Limb (tissue), 2 donors: ENCODE measurements around the gene FAM83F.
A peak's percentile ranks its signal among the peaks of the same experiment; 100 is the strongest.

Experiments used
- DNase-seq, 2 donors: peaks; one replicate each; pipeline ENCODE4 v3.0.0-alpha.2; 2016; ENCODE audit errors: extremely low spot score in 2 of 2

FAM83F gene

DNA sequence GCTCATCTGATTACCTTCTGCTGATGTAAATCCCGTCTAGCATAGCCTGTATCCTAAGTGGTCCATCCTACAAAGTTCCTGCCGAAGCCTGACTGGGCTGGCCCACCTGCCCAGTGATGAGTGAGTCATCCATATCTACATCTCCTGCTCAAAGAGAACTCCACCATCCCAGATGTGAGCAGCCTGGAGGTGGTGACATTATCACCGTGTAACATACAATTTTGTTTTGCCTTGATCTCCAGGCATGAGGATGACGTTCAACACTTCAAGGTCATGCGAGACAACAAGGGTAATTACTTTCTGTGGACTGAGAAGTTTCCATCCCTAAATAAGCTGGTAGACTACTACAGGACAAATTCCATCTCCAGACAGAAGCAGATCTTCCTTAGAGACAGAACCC lies 29.0 kb upstream of the FAM83F start:
- no peak for DNase-seq

DNA sequence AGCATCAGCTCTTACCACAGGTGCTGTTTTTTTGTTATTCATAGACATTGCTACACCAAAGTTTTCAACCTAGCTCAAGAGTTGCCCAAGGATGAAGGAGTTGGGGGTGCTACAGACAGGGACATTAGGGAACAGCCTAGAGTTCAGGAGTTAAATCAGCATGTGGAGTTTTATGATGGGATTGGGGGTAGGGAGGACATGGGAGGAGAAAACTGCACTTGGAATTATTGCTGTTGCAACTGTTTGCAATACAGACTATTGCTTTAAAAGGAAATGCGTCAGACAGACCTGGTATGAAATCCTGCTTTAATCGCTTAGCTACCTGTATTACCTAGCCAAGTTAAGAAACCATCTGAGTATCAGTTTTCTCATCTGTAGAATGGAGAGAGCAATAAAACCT lies 28.3 kb upstream of the FAM83F start:
- DNase-seq, result no peak

DNA sequence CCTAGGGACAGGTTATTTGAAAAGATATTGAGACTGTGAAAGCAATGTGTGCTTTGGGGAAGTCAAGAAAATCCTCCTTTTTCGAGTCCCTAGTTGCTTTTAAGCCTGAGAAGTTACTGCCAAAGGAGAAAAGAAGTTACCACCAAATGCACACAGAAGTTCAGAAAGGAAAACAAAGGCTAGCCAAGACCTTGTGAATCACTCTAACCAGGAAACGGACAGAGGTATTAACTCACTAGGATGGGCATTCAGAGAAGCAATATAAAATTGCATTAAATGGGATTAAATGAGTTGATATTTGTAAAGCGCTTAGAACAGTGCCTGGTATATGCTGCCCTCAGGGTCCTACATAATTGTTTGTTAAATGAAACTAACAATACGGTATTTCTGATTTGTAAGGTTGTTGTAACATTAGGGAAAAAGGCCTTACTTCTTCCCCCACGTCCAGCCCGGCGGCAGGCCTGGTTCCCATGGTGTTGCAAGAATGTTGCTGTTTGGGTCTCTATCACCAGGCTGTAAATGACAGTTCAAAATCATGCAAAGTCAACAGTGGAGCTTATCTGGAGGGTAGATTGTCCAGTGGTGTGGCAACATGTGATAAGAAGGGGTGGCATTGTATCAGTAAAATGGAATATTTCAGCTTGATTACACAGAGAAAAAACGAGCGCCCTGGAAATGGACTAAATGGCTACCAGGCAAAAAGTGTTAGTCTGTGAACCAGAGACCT lies 27.5 kb upstream of the FAM83F start:
- no peak for DNase-seq

DNA sequence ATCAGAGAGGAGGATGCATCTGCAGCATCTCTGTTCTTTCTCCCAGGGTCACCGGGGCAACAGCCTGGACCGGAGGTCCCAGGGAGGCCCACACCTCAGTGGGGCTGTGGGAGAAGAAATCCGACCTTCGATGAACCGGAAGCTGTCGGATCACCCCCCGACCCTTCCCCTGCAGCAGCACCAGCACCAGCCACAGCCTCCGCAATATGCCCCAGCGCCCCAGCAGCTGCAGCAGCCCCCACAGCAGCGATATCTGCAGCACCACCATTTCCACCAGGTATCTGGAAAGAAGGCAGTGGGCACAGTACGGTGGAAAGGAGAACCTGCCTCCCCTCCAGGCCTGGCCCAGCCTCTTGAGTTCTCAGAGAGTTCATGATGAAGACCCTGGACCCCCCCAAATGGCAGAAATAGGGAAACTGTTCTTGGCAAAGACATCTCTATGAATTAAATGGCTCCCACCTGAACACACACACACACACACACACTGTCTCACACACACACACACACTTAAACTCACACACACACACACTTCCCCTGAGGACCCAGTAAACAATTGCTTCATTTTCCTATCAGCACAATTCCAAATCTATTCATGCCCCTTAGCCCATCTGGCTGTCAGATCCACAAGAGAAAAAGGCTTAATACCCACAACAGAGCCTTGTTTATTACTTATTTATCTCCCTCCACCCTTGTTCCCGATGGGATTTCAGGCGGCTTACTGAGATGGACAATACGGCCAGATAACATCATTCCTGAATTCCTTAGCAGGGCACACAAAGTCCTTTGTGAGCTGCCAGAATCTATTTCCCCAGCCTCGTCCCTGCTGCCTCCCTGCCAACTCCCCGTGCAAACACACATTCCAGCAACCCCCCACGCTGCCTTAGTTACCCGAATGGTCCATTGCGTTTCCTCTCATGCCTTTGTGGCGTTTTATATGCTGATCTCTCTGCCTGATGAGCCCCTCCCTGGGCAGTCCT lies 26.5 kb upstream of the FAM83F start:
- peak in 1 of 2 donors; percentile 44 for DNase-seq

DNA sequence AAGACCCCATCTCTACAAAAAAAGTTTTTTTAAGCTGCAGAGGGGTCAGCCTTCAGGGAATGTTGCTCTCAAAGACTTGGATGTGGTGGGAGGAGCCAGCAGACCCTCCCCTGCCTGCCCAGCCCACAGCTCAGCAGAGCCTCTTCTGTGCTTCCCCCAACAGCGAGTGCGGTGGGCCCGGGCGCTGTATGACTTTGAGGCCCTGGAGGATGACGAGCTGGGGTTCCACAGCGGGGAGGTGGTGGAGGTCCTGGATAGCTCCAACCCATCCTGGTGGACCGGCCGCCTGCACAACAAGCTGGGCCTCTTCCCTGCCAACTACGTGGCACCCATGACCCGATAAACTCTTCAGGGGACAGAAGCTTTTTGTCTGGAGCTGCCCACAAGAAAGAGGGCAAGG lies 24.0 kb upstream of the FAM83F start:
- no peak for DNase-seq

DNA sequence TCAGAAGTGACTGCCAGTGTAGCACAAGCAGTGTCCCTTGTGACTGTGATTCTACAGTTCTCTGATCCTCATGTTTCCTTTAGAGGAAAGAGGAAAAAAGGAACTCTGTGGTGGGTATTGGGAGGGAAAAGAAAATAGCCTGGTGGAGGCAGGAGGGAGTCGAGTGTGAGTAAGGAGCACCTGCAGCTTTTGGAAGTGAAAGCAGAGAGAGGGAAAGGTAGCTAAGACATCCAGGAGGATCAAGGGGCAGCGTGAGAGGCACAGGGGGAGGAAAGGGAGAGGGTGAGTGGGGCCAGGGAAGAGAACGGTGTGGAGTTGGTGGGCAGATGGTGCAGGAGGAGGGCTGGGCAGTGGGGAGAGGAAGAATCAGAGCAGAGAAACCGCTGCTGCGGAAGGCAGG lies 22.1 kb upstream of the FAM83F start:
- no peak for DNase-seq

DNA sequence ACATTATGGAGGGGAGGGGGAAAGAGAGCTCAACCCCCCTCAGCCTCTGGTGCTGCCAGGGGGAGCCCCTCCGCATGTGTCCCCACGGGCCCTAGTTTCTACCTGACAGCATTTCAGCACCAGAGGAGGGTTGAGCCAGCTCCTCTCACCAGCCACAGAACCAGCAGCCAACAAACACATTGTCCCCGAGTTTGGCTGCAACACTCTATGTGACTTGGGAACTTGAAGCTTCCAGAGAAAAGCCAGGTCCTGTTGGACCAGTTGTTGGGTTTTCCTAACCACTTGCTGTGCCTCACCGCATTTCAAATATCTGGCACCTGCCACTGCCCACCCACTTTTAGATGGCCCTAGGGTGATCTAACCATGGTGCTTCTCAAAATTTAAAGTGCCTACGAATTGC lies 21.1 kb upstream of the FAM83F start:
- no peak for DNase-seq

DNA sequence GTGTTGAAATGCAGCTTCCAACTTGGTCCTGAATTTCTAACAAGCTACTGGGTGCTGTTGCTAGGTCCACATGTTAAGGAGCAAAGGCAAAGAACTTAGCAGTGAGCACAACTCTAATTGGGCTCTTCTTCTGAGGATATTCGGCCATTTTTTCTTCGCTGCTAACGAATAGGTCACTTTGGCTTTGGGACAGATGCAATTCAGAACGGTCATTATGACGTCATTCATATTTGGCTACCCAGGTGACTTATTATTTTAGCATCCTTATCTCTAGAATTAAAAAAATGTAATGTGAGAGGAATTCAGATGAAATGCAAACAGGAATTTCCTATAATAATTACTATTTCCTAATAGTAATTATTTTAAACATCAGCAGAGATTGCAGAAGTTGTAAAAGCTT lies 20.7 kb upstream of the FAM83F start:
- no peak for DNase-seq

DNA sequence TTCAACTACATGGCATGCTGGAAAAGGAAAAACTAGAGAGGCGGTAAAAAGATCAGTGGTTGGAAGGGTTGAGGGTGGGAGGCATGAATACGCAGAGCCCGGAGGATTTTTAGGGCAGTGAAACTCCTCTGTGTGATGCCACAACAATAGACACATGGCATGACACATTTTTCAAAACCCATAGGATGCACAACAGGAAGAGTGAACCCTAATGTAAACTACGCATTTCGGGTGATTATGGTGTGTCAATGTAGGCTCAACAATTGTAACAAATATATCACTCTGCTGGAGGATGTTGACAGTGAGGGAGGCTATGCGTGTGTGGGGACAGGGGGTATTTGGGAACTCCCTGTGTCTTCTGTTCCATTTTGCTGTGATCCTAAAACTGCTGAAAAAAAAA lies 15.7 kb upstream of the FAM83F start:
- DNase-seq, result no peak

DNA sequence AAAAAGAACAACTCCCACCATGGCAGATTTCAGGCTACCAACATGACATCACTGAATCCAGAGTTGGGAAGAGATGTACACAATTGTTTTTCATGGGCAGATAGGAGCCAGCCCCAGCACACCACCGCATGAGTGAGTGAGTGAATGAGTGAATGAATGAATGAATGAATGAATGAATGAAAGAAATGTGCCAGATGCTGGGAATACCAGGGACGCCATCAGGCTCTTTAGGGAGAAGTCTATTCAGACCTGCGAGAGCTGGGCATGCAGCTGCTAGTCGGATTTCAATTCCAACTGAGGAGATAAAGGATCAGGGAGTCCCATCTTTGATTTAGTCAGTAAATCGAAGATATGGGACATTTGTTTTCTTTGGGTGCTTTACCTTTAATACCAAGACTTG lies 15.3 kb upstream of the FAM83F start:
- DNase-seq, result no peak

DNA sequence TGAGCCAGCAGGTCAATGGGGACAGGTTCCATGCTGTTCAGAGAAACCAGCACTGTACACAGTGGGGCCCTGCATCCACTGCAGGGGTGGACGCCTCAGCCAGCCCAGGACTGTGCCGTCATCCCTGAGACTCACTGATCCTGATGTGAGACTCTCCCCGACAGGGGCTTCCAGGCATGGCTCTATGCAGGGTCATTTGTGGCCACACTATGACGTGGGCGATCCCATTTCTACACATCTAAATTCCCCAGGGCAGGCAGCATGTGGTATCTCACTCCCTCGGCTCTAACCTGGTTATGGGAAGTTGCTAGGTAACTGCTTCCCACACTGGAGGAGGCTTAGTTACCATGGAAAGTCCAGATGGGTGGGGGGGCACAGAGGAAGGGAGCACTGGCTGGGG lies 14.2 kb upstream of the FAM83F start:
- DNase-seq, result no peak

DNA sequence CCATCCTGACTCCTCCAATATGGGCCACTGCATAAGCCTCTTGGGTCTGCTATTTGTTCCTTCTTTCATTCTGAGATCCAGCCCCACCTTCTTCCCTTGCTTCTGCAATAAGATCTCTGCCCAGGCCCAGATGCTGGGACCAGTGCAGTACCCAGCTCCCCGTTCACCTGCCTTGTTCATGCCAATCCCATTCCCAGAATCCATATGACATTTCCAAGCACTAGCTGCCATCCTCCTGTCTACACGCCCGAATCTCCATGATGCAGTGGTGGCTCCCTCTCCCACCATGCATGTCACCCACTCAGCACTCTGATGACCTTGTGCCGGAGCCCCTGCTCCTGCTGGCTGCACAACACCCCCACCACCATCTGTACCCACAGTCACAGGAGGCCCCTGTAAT lies 11.4 kb upstream of the FAM83F start:
- no peak for DNase-seq

DNA sequence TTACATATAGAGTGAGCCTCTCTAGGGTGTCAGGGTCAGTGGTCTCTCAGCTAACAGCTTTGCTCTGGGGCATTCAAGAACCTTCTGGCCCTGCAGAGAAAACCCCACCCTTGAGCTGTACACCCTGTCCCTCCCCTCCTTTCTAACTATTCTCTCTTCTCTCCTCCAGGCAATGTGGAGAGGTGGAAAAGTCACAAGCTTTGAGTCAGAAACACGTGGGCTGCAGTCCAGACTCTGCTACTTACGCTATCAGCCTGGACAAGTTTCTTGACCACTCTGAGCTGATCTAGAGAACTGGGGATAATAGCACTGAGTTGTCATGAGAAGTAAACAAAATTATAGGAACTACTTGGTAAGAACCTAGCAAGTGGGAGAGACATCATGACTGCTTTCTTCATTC lies 10.7 kb upstream of the FAM83F start:
- no peak for DNase-seq

DNA sequence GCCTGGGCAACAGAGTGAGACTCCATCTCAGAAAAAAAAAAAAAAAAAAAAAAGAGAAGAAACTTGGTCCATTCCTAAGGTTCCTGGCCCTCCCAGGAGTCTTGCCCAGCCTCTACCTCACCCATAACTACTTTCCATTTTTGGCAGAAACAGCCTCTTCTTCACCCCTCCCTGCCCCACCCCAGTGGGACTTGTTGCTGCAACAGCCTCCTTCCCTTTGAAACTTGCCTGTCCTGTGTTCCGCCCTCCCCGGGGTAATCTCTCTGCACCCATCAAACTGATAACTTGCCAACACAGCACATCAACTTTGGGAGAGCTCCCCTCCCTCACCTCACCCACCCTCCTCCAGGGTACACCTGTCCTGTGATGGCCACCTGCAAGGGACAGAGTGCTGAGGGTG lies 10.0 kb upstream of the FAM83F start:
- no peak for DNase-seq

DNA sequence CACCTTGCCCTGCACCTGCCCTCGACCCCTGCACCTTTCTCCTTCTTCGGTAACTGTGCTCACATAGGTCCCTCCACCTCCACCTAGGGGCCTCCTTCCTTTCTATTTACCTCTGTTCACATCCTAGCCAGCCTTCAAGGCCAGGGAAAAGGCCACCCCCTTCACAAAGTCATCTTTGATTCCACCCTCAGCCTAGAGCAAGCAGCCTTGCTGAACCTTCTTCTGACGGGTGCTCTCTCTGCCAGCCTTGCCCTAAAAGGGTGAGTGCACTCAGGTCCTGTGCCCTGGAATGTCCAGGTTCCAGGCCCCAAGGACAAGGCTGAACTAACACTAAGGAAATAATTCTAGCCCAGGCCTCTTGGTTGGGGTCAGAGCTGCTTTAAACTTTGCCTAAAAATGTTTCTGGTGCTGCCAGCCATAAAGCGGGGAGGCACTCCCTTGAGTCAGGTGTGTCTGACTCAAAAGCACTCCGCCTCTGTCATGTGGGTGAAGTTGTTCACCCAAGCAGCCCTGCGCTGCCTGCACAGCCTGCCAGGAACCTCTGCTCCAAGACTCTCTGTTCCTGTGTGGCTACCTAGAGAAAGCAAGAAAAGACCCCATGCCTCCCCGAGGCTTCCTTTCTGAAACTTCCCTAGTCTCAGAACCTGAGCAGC lies 9.2 kb upstream of the FAM83F start:
- no peak for DNase-seq

DNA sequence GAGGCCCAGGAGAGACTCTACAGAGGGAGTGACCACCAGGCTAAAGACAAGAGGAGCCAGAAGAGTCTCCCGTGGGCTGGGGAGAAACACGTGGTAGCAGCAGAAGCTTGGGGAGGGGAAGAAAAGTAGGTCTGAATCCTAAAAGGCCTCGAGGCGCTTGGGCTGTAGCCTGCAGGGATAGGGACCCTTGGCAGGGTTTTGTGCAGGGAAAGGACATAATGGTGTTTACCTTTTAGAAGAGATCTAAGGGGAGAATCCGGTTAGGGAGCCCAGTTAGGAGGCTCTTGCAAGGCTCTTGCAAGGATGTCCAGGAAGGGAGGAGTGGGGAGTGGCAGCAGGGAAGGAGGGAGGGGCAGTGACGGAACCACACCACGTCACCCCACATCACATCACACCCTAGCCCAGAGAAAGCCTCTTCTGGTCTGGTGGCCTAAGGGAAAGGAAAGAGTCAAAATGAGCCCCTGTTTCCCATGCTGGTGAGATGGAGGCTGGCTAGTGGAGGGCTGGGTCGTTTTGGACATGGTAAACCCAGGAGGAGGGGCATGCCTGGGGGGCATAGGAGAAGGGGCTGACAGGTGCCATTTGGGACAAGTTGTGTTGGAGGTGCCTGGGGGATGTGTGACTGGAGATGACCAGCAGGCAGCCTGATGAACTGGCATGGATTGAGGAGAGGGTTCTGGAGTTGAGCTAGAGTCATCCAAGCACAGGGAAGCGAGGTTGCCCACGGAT lies 6.2 kb upstream of the FAM83F start:
- no peak for DNase-seq

DNA sequence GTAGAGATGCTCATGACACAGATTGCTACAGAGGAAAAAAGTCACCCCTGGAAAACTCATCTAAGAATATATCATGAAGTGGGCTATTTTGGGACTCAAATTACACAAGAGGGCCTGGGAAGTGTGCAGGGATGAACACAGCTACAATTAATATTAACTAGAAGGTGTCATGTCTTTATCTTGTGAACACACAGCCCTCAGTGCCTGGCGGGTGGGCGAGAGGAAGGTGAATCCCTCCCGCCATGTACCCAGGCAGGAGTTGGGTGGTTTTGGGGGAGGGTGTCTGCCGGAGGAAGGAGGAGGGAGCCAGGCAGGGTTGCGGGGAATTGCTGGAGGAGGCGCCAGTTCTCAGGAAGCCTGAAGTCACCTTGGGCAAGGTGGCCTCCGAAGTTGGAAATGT lies 5.1 kb upstream of the FAM83F start:
- DNase-seq, result no peak

DNA sequence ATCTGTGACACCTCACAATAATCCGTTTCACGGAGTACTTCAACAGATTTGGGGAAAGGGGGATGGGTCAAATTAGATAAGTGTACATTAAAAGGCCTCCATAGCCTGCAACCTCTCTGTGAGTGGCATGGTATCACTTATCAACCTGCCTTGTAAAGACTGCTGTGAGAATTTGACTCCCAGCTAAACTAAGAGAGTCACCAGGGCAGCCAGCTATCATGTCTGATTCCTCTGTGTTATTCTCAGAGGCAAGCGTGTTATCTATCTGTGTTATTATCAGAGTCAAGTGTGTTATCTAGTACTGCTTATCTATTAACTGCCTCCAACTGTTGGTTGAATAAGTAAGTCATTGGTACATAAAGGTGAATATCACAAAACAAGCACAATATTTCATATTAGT lies 4.1 kb upstream of the FAM83F start:
- no peak for DNase-seq

DNA sequence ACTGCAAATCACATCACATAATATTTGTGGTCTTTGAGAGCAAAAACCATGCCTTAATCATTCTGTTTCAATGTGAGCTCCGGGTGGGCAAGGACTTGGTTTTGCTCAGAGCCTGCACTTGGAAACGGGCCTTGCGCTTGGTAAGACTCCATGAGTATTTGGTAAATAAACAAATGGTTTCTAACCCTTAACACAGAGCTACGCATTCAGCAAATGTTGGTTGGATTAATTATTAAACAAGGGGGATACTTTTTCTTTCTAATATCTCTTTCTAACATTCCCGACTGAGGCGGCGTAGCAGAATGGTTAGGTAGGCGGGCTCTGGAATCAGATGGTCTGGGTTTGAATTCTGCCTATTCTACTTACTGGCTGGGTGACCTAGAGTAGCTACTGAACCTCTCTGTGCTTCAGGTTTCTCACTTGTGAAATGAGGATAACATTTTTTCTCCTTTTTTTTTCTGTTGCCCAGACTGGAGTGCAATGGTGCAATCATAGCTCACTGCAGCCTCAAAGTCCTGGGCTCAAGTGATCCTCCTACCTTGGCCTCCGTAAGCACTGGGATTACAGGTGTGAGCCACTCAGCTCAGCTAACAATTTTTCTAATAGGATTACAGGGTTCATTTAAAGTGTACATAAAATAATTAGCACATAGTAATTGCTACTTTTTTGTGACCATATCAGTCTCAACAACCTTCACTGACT lies 3.4 kb upstream of the FAM83F start:
- no peak for DNase-seq

DNA sequence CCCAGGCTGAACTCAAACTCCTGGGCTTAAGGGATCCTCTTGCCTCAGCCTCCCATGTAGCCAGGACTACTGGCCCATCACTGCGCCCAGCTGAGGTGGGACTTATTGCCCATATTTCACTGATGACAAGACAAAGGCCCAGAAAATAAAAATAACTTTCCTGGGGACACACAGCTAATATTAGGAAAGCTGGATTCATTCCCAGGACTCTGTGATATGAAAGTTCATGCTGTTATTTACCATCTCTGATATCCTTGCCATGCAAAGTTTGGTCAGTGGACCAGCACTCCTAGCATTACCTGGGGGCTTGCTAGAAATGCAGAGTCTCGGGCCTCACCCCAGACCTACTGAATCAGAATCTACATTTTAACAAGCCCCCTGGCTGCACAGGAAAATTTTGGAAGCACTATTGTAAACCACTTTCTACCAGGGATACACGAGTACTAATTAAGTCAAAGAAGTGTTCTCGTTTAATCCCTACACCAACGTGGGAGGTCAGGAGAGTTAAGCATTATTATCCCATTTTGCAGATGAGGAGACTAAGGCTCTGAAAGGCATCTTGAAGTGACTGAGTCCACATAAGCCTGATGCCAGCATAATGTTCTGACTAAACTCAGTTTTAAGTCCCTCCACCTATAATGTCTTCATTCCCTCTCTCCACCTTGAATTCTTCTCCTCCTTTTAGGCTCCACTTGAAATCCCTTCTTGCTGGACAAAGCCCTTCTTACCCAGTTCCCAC lies 2.5 kb upstream of the FAM83F start:
- no peak for DNase-seq
